Measurements from ENCODE around the gene CDH23.

Gene CDH23

DNA sequence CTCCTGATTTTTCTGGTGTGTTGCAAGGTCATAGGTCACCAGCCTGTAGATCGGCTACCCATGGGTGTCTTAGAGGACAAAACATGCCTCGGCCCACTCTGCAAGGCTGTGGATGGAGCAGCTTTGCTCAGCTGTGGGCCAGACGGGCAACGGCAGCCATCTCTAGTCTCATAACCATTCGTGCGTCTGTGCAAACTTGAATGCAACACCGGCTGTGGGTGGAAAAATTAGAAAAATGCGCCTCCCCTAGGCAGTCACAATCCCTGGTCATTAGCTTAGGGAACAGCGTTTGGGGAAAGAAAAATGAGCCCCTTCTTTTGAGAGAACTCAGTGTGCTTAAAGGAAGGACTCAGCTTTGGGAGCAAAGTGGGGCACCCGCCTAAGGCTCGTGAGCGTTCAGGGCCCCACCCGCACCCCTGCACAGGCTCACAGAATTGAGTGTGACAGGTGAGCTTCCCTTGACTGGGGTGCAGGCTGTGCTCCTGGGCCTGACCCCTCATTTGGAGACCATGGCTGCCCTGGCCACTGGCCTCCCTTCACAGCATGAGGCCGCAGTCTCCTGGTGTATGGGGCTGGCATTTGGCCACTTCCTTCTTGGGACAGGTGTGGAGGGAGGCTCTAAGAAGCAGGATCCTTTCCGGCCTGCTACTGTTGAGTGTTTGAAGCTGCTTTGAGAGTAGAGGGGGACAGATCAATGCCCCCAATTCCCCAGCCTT lies 174.9 kb downstream of the CDH23 start:
- Histone ChIP-seq H3K4me1 (peaks cover 43% of the 10 kb centered on the region), H3K4me3 (ENCODE audit: low read depth, low read length) (no peak overlapping the region), H3K27ac (no peak overlapping the region), H3K9ac (no peak overlapping the region), H3K36me3 (ENCODE audit: control insufficient read depth, insufficient read depth, low read length) (no peaks in the 10 kb centered on the region), H3K79me2 (peaks cover 3% of the 10 kb centered on the region), H2AFZ (no peak overlapping the region), H3K9me3 (ENCODE audit: control insufficient read depth, low read length) (no peaks in the 10 kb centered on the region), H3K4me2 (ENCODE audit: low read length) (no peak overlapping the region), H3K27me3 (ENCODE audit: control insufficient read depth, insufficient read depth, low read length) (no peaks in the 10 kb centered on the region)
- TF ChIP-seq CTCF (IDR thresholded peaks at IDR 0.05), result no peak

GRCh38 chr10:71572962-71573361 lies 176.2 kb downstream of the CDH23 start:
- no peak overlapping the region for H3K4me3 ChIP-seq (ENCODE audit: low read depth, low read length)
- H3K9ac ChIP-seq, result no peak overlapping the region
- no peaks in the 10 kb centered on the region for H3K27me3 ChIP-seq (ENCODE audit: control insufficient read depth, insufficient read depth, low read length)
- no peak overlapping the region for H3K4me2 ChIP-seq (ENCODE audit: low read length)
- H3K9me3 ChIP-seq (ENCODE audit: control insufficient read depth, low read length), result no peaks in the 10 kb centered on the region
- H3K36me3 ChIP-seq (ENCODE audit: control insufficient read depth, insufficient read depth, low read length), result no peaks in the 10 kb centered on the region
- no peak overlapping the region for H2AFZ ChIP-seq
- peaks cover 41% of the 10 kb centered on the region for H3K4me1 ChIP-seq
- H3K27ac ChIP-seq, result no peak overlapping the region
- H3K79me2 ChIP-seq, result peaks cover 3% of the 10 kb centered on the region
- TF ChIP-seq CTCF (IDR thresholded peaks at IDR 0.05), result no peak

DNA sequence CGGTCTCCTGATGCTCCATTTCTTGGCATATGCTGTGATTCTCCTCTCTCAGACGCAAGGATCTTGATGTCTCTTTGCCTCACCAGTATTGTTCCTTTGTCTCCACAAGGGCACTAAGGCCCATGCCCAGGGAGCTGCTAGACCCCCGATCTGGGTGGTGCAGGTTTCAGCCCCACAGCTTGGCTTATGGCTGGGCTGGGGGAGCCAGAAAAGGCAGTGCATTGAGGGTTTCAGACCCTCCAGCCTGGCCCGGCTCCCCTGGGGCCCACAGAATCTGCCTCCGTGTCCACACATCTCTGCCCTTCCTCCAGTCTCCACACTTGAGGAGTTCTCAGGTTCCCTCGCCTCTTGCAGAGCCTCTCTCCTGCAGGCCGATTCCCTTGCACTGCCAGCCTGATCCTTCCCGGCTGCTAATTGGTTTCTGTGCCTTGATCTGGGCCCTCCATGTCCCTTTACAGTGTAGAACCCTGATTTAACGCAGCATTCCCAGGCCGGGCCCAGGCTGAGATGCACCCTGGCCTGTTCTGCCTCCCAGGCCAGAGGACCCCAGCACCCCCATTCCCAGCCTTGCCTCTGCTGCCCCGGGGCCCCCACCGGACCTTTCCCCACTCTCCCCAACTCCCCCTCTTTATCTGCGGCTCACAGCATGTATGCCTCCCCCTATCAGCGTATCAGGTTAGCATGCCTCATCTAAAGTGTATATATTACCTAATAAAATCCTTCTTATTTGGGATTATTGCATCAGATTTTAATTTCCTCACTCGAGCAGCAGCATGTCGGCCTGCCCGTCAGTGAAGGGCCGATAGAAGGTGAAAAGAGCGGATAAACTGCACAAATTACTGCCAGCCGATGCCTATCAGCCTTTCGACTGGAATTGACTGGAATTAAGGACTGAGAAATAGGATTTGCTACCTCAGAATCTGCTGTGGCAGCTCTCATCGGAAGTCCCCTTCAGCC lies 177.1 kb downstream of the CDH23 start:
- Histone ChIP-seq H3K27ac (no peak overlapping the region), H3K9ac (no peak overlapping the region), H3K36me3 (ENCODE audit: control insufficient read depth, insufficient read depth, low read length) (no peaks in the 10 kb centered on the region), H2AFZ (no peak overlapping the region), H3K79me2 (peaks cover 3% of the 10 kb centered on the region), H3K9me3 (ENCODE audit: control insufficient read depth, low read length) (no peaks in the 10 kb centered on the region), H3K4me3 (ENCODE audit: low read depth, low read length) (no peak overlapping the region), H3K27me3 (ENCODE audit: control insufficient read depth, insufficient read depth, low read length) (no peaks in the 10 kb centered on the region), H3K4me2 (ENCODE audit: low read length) (no peak overlapping the region), H3K4me1 (peaks cover 41% of the 10 kb centered on the region)
- TF ChIP-seq CTCF (IDR thresholded peaks at IDR 0.05), result no peak

- Histone ChIP-seq H2AFZ (peak overlapping the region; percentile 81), H3K9ac (no peak overlapping the region), H3K4me3 (ENCODE audit: low read depth, low read length) (no peak overlapping the region), H3K36me3 (ENCODE audit: control insufficient read depth, insufficient read depth, low read length) (no peaks in the 10 kb centered on the region), H3K4me1 (peaks cover 32% of the 10 kb centered on the region), H3K27ac (peak overlapping the region; percentile 22), H3K9me3 (ENCODE audit: control insufficient read depth, low read length) (no peaks in the 10 kb centered on the region), H3K79me2 (peaks cover 3% of the 10 kb centered on the region), H3K27me3 (ENCODE audit: control insufficient read depth, insufficient read depth, low read length) (no peaks in the 10 kb centered on the region), H3K4me2 (ENCODE audit: low read length) (no peak overlapping the region)
- no peak for TF ChIP-seq CTCF (IDR thresholded peaks at IDR 0.05)
These were observed 178.7 kb downstream of the CDH23 start for GRCh38 chr10:71575451-71575850.
